Measurements from ENCODE around the gene NAA60.

DNA sequence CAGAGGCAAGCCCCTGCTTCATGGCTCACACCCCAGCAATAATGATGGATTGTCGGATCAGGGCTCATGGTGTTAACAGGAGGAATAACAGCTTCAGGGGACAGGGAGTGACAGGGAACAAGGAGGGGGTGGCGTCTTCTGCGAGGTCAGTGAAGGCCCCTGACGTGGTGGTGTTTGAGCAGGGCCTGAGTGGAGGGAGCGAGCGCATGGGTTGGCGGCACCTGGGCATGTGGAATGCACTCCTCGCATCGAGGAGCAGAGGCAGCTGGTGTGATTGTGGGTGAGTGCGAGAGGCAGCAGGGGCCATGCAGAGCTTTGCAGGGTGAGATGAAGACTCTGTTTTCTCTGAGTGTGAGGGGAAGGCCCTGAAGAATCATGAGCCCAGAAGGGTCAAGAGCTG, 90.6 kb downstream of the NAA60 start:
- no peak for TF ChIP-seq POLR2A (IDR thresholded peaks at IDR 0.05)
- TF ChIP-seq, protein P1, sequence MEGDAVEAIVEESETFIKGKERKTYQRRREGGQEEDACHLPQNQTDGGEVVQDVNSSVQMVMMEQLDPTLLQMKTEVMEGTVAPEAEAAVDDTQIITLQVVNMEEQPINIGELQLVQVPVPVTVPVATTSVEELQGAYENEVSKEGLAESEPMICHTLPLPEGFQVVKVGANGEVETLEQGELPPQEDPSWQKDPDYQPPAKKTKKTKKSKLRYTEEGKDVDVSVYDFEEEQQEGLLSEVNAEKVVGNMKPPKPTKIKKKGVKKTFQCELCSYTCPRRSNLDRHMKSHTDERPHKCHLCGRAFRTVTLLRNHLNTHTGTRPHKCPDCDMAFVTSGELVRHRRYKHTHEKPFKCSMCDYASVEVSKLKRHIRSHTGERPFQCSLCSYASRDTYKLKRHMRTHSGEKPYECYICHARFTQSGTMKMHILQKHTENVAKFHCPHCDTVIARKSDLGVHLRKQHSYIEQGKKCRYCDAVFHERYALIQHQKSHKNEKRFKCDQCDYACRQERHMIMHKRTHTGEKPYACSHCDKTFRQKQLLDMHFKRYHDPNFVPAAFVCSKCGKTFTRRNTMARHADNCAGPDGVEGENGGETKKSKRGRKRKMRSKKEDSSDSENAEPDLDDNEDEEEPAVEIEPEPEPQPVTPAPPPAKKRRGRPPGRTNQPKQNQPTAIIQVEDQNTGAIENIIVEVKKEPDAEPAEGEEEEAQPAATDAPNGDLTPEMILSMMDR (IDR thresholded peaks at IDR 0.05): no peak
